Neural progenitor cell (in vitro differentiated cells): ENCODE data around the gene ADARB2. TPM values are rescaled to one million over a fixed set of nuclear protein-coding genes. Genes with fewer than 3 reads are reported as not detected.

Experiments
- DNase-seq: peaks from one replicate; pipeline ENCODE4 v3.0.0-alpha.2; 2016; ENCODE audit warnings: low spot score
- H2AFZ ChIP-seq: fragments of 200-600 bp; sonication (generic); replicated peaks from 2 replicates; pipeline ENCODE4 v1.6.1; 2016; ENCODE audit warnings: antibody characterized with exemption
- H3F3A ChIP-seq: fragments of 200-600 bp; sonication (generic); 2 replicates; pipeline ENCODE4 v1.6.1; 2016; ENCODE audit warnings: antibody characterized with exemption, low read depth
- H3K27ac ChIP-seq: fragments of 200-600 bp; sonication (generic); 2 replicates; pipeline ENCODE4 v1.5.1; 2016; ENCODE audit warnings: mild to moderate bottlenecking
- H3K27me3 ChIP-seq: fragments of 200-600 bp; sonication (generic); 2 replicates; pipeline ENCODE4 v1.6.1; 2016; ENCODE audit warnings: mild to moderate bottlenecking, moderate library complexity
- H3K36me3 ChIP-seq: fragments of 200-600 bp; sonication (generic); 2 replicates; pipeline ENCODE4 v1.5.1; 2016
- H3K4me1 ChIP-seq: fragments of 200-600 bp; sonication (generic); 2 replicates; pipeline ENCODE4 v1.6.1; 2016; ENCODE audit warnings: mixed run types
- H3K4me2 ChIP-seq: fragments of 200-600 bp; sonication (generic); 2 replicates; pipeline ENCODE4 v1.6.1; 2016
- H3K4me3 ChIP-seq: fragments of 200-600 bp; sonication (generic); 2 replicates; pipeline ENCODE4 v1.5.1; 2016
- H3K79me2 ChIP-seq: fragments of 200-600 bp; sonication (generic); 2 replicates; pipeline ENCODE4 v1.6.1; 2016; ENCODE audit warnings: low read depth
- H3K9ac ChIP-seq: fragments of 200-600 bp; sonication (generic); 2 replicates; pipeline ENCODE4 v1.6.1; 2016
- H3K9me3 ChIP-seq: fragments of 200-600 bp; sonication (generic); 2 replicates; pipeline ENCODE4 v1.5.1; 2016; ENCODE audit warnings: low read depth
- H4K20me1 ChIP-seq: fragments of 200-600 bp; sonication (generic); 2 replicates; pipeline ENCODE4 v1.6.1; 2016; ENCODE audit warnings: low read depth
- H3K27ac Mint-ChIP-seq: 3 replicates; pipeline ENCODE4 v1.8.0; 2021; ENCODE audit warnings: mixed read lengths
- H3K27me3 Mint-ChIP-seq: 2 replicates; pipeline ENCODE4 v1.8.0; 2022; ENCODE audit warnings: low read depth, mild to moderate bottlenecking, inconsistent platforms, moderate library complexity, mixed read lengths; ENCODE audit not compliant: insufficient read depth
- H3K36me3 Mint-ChIP-seq: 3 replicates; pipeline ENCODE4 v1.8.0; 2021; ENCODE audit warnings: mixed read lengths
- H3K4me1 Mint-ChIP-seq: 3 replicates; pipeline ENCODE4 v1.8.0; 2021; ENCODE audit warnings: mixed read lengths
- H3K4me3 Mint-ChIP-seq: 3 replicates; pipeline ENCODE4 v1.8.0; 2021; ENCODE audit warnings: mild to moderate bottlenecking, moderate library complexity, mixed read lengths
- H3K9me3 Mint-ChIP-seq: 3 replicates; pipeline ENCODE4 v1.8.0; 2020; ENCODE audit warnings: mixed read lengths
- CTCF ChIP-seq: fragments of 200-600 bp; sonication (generic); IDR thresholded peaks from 2 replicates; pipeline ENCODE4 v1.5.1; 2017; ENCODE audit warnings: antibody characterized with exemption, mild to moderate bottlenecking
- EZH2 ChIP-seq: fragments of 200-600 bp; sonication (generic); IDR thresholded peaks from 2 replicates; pipeline ENCODE4 v1.6.1; 2017; ENCODE audit warnings: antibody characterized with exemption, mild to moderate bottlenecking, moderate library complexity
- EZH2phosphoT487 ChIP-seq: fragments of 200-600 bp; sonication (generic); IDR thresholded peaks from 2 replicates; pipeline ENCODE4 v1.6.1; 2017; ENCODE audit warnings: antibody characterized with exemption
- total RNA-seq: library from RNA; depleted of rRNA; stranded (reverse); fragments of >200 nt; gene quantifications from 2 replicates; pipeline ENCODE4 v1.2.3, GENCODE V29; 2015; ENCODE audit warnings: low replicate concordance

The ADARB2 gene
- total RNA-seq, 1 donor from 2014 or later, result not detected

- H3K27ac Mint-ChIP-seq, result no peak overlapping the region
- H3K9me3 ChIP-seq, result no peaks in the 10 kb centered on the region
- no peak for TF ChIP-seq CTCF
- TF ChIP-seq EZH2, result no peak
- no peak for TF ChIP-seq EZH2phosphoT487
- no peak overlapping the region for H3K4me3 Mint-ChIP-seq
- no peaks in the 10 kb centered on the region for H3F3A ChIP-seq
- H3K4me1 ChIP-seq, result no peaks in the 10 kb centered on the region
- no peaks in the 10 kb centered on the region for H3K36me3 ChIP-seq
- no peaks in the 10 kb centered on the region for H3K27me3 Mint-ChIP-seq
- H3K4me3 ChIP-seq, result no peak overlapping the region
- no peak overlapping the region for H3K27ac ChIP-seq
- no peaks in the 10 kb centered on the region for H3K27me3 ChIP-seq
- H3K9ac ChIP-seq, result no peak overlapping the region
- H4K20me1 ChIP-seq, result no peaks in the 10 kb centered on the region
- H3K79me2 ChIP-seq, result no peaks in the 10 kb centered on the region
- no peak overlapping the region for H3K4me2 ChIP-seq
- H3K4me1 Mint-ChIP-seq, result no peaks in the 10 kb centered on the region
- no peak for DNase-seq
- peaks cover 8% of the 10 kb centered on the region for H3K9me3 Mint-ChIP-seq
- H3K36me3 Mint-ChIP-seq, result peaks cover 22% of the 10 kb centered on the region
- H2AFZ ChIP-seq, result no peak overlapping the region
Observed at GRCh38 chr10:1133495-1134045, 603.8 kb downstream of the ADARB2 start.

- H4K20me1 ChIP-seq, result no peaks in the 10 kb centered on the region
- no peak overlapping the region for H3K27ac ChIP-seq
- H3K4me3 Mint-ChIP-seq, result no peak overlapping the region
- H3K27ac Mint-ChIP-seq, result no peak overlapping the region
- no peaks in the 10 kb centered on the region for H3K27me3 ChIP-seq
- no peaks in the 10 kb centered on the region for H3K27me3 Mint-ChIP-seq
- H3K9ac ChIP-seq, result no peak overlapping the region
- no peak overlapping the region for H3K4me2 ChIP-seq
- H3K9me3 ChIP-seq, result no peaks in the 10 kb centered on the region
- no peak for TF ChIP-seq CTCF
- TF ChIP-seq EZH2phosphoT487, result no peak
- TF ChIP-seq EZH2, result no peak
- no peaks in the 10 kb centered on the region for H3K79me2 ChIP-seq
- H3K36me3 ChIP-seq, result no peaks in the 10 kb centered on the region
- H3K36me3 Mint-ChIP-seq, result peaks cover 26% of the 10 kb centered on the region
- no peak overlapping the region for H3K4me3 ChIP-seq
- no peaks in the 10 kb centered on the region for H3K4me1 Mint-ChIP-seq
- H2AFZ ChIP-seq, result no peak overlapping the region
- no peak for DNase-seq
- H3K4me1 ChIP-seq, result no peaks in the 10 kb centered on the region
- H3K9me3 Mint-ChIP-seq, result peaks cover 3% of the 10 kb centered on the region
- H3F3A ChIP-seq, result no peaks in the 10 kb centered on the region
Observed at GRCh38 chr10:1132584-1132983, 604.7 kb downstream of the ADARB2 start.

GRCh38 chr10:1130995-1131790, 606.1 kb downstream of the ADARB2 start:
- H3K27me3 ChIP-seq, result no peaks in the 10 kb centered on the region
- no peak overlapping the region for H3K9ac ChIP-seq
- H3K79me2 ChIP-seq, result no peaks in the 10 kb centered on the region
- H2AFZ ChIP-seq, result no peak overlapping the region
- no peak overlapping the region for H3K27ac Mint-ChIP-seq
- H3K9me3 ChIP-seq, result no peaks in the 10 kb centered on the region
- H4K20me1 ChIP-seq, result no peaks in the 10 kb centered on the region
- no peak for TF ChIP-seq CTCF
- TF ChIP-seq EZH2, result no peak
- no peak for TF ChIP-seq EZH2phosphoT487
- no peaks in the 10 kb centered on the region for H3K27me3 Mint-ChIP-seq
- H3K36me3 Mint-ChIP-seq, result peaks cover 35% of the 10 kb centered on the region
- H3F3A ChIP-seq, result no peaks in the 10 kb centered on the region
- H3K4me1 Mint-ChIP-seq, result peaks cover 2% of the 10 kb centered on the region
- H3K4me3 ChIP-seq, result no peak overlapping the region
- no peak overlapping the region for H3K4me3 Mint-ChIP-seq
- H3K36me3 ChIP-seq, result no peaks in the 10 kb centered on the region
- no peak overlapping the region for H3K27ac ChIP-seq
- H3K4me1 ChIP-seq, result no peaks in the 10 kb centered on the region
- no peaks in the 10 kb centered on the region for H3K9me3 Mint-ChIP-seq
- H3K4me2 ChIP-seq, result no peak overlapping the region
- no peak for DNase-seq
